GM12878 (cell line): Measurements from ENCODE around the gene SNRNP35.

Experiments
- CREB1 ChIP-seq: IDR thresholded peaks from 2 replicates; pipeline ENCODE4 v1.6.1; 2012; ENCODE audit warnings: low read depth, mild to moderate bottlenecking, inconsistent platforms
- CTCF ChIP-seq, 3 experiments: IDR thresholded peaks in 2 of 3; conservative IDR thresholded peaks in 1 of 3; 2 replicates each; pipeline ENCODE4 v1.5.1; 2011; ENCODE audit warnings: low read depth in 3 of 3, low read length in 3 of 3, mild to moderate bottlenecking in 3 of 3, control low read depth in 2 of 3, moderate library complexity in 2 of 3, inconsistent platforms in 1 of 3, mixed read lengths in 1 of 3; ENCODE audit not compliant: control insufficient read depth in 2 of 3, insufficient read depth in 1 of 3; ENCODE audit errors: extremely low read depth in 1 of 3
- HDAC6 ChIP-seq: fragments of 200-600 bp; sonication (generic); IDR thresholded peaks from one replicate; pipeline ENCODE4 v1.8.0; 2017; ENCODE audit warnings: antibody characterized with exemption; ENCODE audit not compliant: unreplicated experiment
- JUND ChIP-seq: IDR thresholded peaks from 2 replicates; pipeline ENCODE4 v1.6.1; 2012; ENCODE audit warnings: low read depth, mild to moderate bottlenecking, low read length, improper control_type of control experiment, moderate library complexity
- NFYB ChIP-seq: IDR thresholded peaks from 2 replicates; pipeline ENCODE4 v1.6.1; 2011; ENCODE audit warnings: low read depth, mild to moderate bottlenecking, low read length, improper control_type of control experiment, moderate library complexity; ENCODE audit not compliant: insufficient read depth
- POLR2A ChIP-seq: IDR thresholded peaks from 2 replicates; pipeline ENCODE4 v1.6.1; 2011; ENCODE audit warnings: low read depth, mild to moderate bottlenecking, low read length
- POLR2AphosphoS2 ChIP-seq: IDR thresholded peaks from 2 replicates; pipeline ENCODE4 v1.6.1; 2011; ENCODE audit warnings: low read depth, mild to moderate bottlenecking, low read length, improper control_type of control experiment, moderate library complexity
- POLR2AphosphoS5 ChIP-seq: IDR thresholded peaks from 2 replicates; pipeline ENCODE4 v1.6.1; 2011; ENCODE audit warnings: mild to moderate bottlenecking, low read length, inconsistent platforms
- SP1 ChIP-seq: IDR thresholded peaks from one replicate; pipeline ENCODE4 v1.6.1; 2011; ENCODE audit warnings: low read depth, low read length
- TARDBP ChIP-seq: IDR thresholded peaks from 2 replicates; pipeline ENCODE4 v1.6.1; 2016; ENCODE audit warnings: borderline replicate concordance
- ZBTB4 ChIP-seq: fragments of 450-650 bp; formaldehyde crosslinking; IDR thresholded peaks from 2 replicates; pipeline ENCODE4 v1.4.0; 2022; ENCODE audit warnings: mild to moderate bottlenecking, moderate library complexity
- ZNF207 ChIP-seq: fragments of 450-650 bp; IDR thresholded peaks from 2 replicates; pipeline ENCODE4 v1.6.1; 2014; ENCODE audit warnings: antibody characterized with exemption, mild to moderate bottlenecking, borderline replicate concordance
- ZNF384 ChIP-seq: IDR thresholded peaks from 2 replicates; pipeline ENCODE4 v1.6.1; 2012; ENCODE audit warnings: low read depth, mild to moderate bottlenecking, low read length, improper control_type of control experiment, borderline replicate concordance

- no peak for TF ChIP-seq CTCF (IDR thresholded peaks at IDR 0.05 in 2 of 3, conservative IDR thresholded peaks at IDR 0.05 in 1 of 3; ENCODE audit: control insufficient read depth in 2 of 3, extremely low read depth in 1 of 3, insufficient read depth in 1 of 3, low read depth in 3 of 3, low read length in 3 of 3)
- TF ChIP-seq CREB1: no peak
- TF ChIP-seq POLR2AphosphoS5: no peak
- TF ChIP-seq POLR2A: no peak
- TF ChIP-seq ZNF207: no peak
- no peak for TF ChIP-seq POLR2AphosphoS2
- no peak for TF ChIP-seq ZBTB4 (CRISPR knock-in tag)
- TF ChIP-seq TARDBP: no peak
- TF ChIP-seq HDAC6: no peak
- TF ChIP-seq JUND: no peak
- TF ChIP-seq SP1: no peak
- TF ChIP-seq ZNF384: no peak
- no peak for TF ChIP-seq NFYB
Measured at GRCh38 chr12:123478069-123478468, 20.1 kb downstream of the SNRNP35 start.
